GM12865 (cell line): ENCODE data around the gene NCOR2.

ENCODE experiments used
- DNase-seq: peaks from one replicate; pipeline ENCODE4 v3.0.0; 2010; ENCODE audit warnings: low read depth
- H3K4me3 ChIP-seq: 2 replicates; pipeline ENCODE4 v1.5.1; 2011; ENCODE audit warnings: mild to moderate bottlenecking, low read depth, low read length, control low read depth
- TF ChIP-seq, protein P1 (sequence below): IDR thresholded peaks from 2 replicates; pipeline ENCODE4 v1.5.1; 2011; ENCODE audit warnings: low read length, control low read depth, low read depth, inconsistent platforms; ENCODE audit not compliant: insufficient read depth; ENCODE audit errors: missing control alignments

Gene NCOR2

DNA sequence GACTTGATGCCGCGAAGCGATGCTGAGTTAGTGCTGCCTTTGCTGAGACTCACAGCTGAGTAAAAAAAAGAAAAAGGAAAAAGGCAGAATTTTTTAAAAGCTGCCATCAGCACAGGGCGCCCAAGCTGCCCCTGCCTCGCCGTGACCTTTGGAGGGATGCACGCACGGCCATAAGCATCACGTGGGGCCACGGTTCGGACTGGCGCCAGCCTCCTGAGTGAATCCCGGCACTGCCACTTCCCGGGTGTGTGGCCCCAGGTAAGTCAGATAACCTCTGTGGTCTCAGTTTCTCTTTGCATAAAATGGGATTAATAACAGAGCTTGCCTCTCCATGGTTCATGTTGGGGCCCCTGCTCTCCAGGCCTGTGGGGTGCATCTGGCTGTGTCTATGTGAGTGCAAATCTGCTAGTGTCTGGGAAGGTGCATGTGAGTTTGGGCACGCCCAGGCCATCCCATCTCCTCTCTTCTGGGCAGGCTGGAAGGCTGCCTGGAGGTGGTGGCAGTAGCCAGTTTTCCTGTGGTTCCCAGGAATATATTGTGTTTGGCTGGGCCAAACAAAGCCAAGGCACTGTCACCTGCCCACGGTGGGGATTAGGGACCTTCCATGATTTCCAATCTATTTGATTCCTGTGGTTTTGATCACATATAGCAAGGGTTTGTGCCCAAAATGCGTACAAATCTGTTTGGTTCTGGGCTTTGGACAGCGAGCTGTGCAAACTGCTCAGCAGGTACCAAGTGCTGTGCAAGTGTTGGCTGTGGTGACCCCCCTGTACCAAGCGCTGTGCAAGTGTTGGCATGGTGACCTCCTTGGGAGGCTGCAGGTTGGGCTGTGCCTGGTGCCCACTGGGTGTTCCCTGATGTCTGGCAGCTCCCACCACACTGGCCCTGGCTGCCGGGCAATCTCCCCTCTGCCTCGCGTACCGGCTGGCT, 43.5 kb upstream of the NCOR2 start:
- H3K4me3 ChIP-seq, result no peak overlapping the region
- DNase-seq, result no peak
- TF ChIP-seq, protein P1, sequence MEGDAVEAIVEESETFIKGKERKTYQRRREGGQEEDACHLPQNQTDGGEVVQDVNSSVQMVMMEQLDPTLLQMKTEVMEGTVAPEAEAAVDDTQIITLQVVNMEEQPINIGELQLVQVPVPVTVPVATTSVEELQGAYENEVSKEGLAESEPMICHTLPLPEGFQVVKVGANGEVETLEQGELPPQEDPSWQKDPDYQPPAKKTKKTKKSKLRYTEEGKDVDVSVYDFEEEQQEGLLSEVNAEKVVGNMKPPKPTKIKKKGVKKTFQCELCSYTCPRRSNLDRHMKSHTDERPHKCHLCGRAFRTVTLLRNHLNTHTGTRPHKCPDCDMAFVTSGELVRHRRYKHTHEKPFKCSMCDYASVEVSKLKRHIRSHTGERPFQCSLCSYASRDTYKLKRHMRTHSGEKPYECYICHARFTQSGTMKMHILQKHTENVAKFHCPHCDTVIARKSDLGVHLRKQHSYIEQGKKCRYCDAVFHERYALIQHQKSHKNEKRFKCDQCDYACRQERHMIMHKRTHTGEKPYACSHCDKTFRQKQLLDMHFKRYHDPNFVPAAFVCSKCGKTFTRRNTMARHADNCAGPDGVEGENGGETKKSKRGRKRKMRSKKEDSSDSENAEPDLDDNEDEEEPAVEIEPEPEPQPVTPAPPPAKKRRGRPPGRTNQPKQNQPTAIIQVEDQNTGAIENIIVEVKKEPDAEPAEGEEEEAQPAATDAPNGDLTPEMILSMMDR, result no peak

DNA sequence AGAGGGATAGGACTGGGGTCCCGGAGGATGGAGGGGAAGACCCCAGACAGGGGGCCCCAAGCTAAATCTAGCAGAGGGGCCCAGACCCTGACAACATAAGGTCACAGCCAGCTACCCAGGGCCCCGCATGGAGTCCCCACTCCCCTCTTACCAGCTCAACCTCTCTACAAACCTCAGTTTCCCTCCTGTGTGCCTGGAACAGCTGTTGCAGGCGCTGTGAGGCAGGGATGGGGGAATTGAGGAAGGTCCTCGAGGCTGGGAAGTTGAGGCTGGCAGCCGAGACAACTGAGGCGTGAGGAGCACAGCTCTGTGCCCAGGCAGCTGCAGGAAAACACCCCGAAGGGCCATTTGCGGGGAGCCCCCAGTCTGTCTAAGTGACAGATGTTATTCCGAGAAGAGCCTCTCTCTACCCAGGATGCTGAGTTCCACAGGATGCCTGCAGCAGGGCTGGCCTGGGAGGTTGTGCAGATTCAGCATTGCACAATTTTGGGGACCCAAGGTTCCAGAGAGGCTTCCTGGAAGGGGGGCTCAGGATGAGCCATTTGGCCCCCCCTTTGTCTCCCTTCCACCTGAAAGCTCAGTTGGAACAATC, 42.7 kb upstream of the NCOR2 start:
- H3K4me3 ChIP-seq, result no peak overlapping the region
- TF ChIP-seq, protein P1, result no peak
- DNase-seq, result no peak

DNA sequence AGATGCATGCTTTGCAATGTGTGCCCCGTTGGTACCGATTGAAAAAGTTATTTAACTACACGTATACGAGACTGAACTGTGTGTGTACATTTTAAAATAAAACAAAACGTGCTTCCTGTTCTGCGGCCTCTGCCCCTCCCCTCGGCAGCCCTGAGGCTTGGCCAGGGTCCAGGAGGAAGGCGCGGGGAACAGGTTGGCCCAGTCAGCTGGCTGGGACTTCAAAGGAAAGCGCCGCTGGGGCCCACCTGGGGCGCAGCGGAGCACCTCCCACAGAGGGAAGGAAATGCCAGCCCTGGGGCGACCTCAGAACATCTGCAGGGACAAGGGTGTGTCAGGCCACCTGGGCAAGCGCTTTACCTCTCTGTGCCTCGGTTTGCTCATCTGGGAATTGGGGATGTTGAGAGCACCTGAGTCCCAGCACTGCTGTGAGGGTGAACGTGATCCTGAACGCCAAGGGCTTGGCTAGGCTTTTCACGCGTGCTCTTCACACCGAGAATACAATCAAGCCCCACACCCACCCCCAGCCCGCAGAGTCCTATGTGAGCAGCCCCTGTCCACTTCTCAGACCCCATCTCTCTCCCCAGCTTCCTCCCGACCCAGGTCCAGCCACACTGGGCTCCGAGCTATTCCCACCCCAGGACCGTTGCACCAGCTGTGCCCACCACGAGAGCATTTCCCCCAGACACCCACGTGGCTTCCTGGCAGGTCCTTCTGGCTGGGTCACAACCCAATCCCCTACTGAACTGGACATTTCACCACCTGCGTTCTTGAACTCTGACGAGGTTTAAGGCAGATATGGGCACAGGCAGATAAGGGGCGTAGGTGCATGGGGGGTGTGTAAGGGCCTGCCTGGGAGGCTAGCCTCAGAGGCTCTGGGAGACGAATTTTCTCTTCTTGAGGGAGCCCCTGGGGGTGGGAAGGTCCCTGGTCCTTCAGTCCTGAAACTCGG, 41.9 kb upstream of the NCOR2 start:
- peak; percentile 87 for DNase-seq
- TF ChIP-seq, protein P1, result peak; percentile 11

DNA sequence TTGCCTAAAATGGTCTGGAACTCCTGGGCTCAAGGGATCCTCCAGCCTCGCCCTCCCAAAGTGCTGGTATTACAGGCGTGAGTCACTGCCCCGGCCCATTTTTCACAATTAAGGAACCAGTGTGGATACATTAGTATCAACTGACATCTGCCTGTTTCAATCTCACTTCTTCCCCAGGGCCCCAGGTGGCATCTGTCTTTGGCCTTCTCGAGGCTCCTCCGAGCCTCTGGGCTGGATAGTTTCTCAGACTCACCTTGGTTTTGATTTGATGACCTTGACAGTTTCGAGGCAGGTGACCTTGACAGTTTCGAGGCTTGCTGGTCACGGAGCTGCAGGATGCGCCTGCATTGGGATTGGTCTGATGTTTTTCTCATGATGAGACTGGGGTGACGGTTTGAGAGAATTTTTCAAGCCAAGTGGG, 41.0 kb upstream of the NCOR2 start:
- no peak overlapping the region for H3K4me3 ChIP-seq
- peak; percentile 56 for DNase-seq
- TF ChIP-seq, protein P1, result no peak

More for the DNA sequence above, 41.9 kb upstream of the NCOR2 start:
- H3K4me3 ChIP-seq, result no peak overlapping the region; the same call in 1 of the 2 replicates

DNA sequence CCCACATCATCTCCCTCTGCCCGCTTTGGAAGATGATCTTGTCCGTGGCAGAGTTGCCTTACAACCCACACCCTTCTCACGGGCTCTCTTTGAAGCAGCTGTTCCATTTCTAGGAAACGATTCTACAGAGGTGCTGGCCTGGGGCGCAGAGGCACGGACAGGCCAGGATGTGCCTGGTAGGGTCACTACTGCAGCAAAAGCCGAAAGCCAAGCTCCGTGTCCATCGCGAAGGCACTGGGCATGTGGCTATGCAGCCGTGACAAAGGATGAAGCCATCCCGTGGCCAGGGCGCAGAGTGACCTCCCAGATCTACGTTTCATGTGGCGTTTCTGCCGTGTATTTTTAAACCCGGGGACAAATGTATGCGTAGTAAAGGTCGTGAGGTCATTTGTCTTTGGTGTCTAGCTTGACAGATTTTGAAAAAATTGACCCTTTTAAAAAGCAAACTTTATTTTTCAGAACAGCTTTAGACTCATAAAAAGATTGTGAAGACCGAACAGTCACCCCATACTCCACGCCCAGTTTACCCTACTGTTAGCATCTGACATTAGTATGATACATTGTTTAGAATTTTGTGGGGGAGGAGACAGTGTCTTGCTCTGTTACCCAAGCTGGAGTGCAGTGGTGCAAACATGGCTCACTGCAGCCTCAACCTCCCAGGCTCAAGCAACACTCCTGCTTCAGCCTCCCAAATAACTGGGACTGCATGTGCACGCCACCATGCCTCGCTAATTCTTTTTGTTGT, 40.4 kb upstream of the NCOR2 start:
- no peak overlapping the region for H3K4me3 ChIP-seq
- TF ChIP-seq, protein P1, result no peak
- no peak for DNase-seq
